NOMO-1 (cell line): ENCODE measurements around the gene PREX1.

Experiments
- DNase-seq, 2 experiments: peaks; one replicate each; lab custom pipeline; 2025; ENCODE audit not compliant: unreplicated experiment in 2 of 2; lab: John Stamatoyannopoulos, UW

The PREX1 gene

DNA sequence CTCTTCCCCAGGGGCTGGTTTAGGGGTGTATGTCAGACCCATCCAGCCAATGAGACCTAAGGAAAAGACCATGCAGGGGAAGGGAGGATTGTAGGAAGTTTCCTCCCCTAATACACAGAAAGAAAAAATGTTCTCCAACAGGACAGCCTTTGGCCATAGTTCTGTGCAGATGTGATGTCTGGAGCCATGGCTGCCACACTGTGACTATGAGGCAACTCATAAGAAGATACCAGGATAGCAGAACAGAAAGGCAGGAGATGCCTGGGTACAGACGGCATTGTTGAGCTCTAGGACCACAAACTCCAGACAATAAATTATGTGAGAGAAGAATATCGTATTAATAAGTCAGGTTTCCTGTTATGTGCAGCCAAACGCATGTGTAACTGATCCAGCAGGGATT is 156.7 kb downstream of the PREX1 start:
- no peak for DNase-seq

DNA sequence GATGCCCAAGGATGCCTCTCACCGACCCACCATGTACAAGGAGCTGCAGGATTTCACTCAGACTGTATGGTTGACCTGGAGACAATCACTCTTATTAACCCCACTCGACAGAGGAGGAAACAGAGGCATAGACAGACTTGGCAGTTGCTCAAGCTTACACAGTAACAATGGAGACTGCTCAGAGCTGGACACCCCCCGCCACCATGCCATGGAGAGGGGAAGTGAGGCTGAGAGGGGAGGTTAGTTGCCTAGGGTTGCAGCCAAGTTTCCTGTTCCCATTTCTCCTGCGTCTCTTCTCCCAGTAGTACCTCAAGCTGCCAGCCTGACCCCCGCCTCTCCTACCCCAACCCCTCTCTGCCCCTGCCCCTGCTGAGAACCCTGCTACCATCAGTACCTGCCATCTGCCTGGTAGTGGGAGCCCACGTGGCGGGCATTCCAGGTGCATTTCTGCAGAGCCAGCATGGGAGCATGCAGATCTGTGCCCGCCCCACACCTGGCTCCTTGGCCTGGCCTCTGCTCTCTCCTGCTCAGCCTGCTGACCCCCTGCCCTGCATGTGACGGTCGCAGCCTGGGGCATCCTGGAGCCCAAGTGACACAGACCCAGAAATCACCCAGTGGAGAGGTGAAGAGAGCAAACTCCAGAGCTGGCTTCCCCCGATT is 157.7 kb downstream of the PREX1 start:
- peak; percentile 7 to 13 for DNase-seq

DNA sequence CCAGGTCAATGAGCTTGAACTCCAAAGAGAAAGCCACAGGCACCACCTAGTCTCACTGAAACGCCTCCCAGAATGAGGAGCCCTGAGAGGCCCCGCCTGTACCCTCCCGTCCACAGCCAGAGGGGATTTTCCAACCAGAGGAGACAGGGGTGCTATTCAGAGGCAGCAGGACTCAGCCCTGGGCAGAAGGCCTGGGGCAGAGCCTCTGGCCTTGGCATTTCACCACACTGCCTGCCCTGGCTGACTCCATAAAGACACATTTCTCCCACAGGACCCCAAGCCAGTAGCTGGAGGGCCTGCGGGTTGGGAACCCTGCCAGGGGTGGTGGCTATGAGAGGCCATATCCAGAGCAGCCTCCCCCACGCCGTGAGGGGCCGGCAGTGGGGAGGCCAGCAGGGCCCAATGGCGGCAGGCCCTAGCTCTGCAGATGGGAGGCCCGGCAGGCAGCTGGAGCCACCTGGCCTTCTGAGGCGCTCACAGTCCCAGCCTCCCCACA is 159.3 kb downstream of the PREX1 start:
- no peak for DNase-seq

DNA sequence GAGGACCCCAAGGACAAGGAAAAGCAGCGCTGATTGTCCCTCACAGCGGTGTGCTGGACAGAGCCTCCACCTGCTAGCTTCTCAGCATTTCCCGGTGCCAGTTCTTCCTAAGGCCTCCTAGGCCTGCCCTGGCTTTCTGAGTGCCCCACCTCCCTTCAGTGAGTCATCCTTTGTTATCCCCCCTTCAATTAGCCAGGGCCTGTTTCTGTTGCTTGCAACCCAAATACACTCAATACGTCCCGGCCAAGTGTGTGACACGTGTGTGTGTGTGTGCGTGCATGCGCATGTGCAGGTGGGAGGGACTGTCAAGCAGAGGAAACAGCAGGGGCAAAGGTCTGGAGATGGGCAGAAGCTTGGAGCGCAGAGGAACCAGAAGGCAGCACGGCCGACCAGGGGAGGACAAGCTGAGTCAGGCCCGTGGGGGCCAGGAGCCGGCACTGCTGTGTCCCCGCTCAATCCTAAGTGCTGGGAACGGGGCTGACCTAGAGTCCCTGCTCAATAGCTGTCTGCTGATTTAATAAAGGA is 159.8 kb downstream of the PREX1 start:
- no peak for DNase-seq

DNA sequence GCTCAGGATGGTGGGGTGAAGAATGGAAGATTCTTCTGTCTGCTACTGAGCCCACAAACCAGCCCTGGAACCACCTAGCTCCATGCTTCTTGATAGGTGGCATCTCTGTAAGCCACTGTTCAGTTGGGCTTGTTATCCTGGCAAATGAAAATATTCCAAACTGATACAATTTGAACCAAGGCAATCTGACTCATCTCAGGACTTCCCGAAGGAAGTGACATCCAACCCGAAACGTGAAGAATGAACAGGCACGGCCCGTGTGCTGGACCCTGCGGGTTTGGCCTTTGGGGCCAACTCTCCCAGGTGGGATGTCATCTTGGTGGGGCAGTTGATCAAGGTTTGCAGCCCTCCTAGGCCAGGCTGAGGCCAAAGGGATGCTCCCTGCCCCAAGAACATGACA is 160.3 kb downstream of the PREX1 start:
- no peak for DNase-seq

DNA sequence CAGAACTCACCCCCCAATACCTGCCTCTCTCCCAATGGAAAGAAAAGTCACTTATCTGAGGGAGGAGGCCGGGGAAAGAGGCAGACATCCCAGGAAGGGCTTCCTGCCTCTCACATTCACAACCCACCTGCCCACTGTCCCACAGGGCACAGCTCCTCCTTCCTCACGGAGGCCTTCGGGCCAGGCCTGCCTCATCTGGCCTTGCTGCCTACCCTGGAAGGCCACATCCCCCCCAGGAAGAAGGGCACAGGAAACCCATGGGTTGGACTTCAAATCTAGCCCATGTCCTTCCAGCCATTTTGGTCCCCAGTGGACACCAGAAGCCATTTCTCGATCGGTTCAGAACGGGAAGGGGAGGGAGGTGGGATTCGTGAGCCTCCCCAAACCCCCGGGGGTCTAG is 162.0 kb downstream of the PREX1 start:
- DNase-seq: no peak

DNA sequence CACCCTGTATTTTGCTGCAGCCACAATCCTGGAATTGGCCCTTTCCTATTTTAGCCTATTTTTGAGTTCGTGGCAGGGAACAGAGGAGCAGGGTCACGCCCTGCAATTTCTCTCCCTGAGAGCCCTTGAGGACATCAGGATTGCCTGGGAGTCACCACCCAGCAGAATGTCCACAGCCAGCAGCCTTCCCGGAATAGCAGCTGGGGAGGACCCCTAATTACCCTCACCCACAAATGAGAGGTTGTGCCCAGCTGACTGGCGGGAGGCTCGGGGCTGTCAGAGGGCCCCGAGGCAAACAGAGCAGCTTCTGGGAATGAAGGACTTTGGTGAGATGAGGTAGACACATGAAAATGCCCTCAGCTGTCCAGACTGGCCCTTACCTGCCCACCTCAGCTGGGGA is 165.1 kb downstream of the PREX1 start:
- DNase-seq: no peak

DNA sequence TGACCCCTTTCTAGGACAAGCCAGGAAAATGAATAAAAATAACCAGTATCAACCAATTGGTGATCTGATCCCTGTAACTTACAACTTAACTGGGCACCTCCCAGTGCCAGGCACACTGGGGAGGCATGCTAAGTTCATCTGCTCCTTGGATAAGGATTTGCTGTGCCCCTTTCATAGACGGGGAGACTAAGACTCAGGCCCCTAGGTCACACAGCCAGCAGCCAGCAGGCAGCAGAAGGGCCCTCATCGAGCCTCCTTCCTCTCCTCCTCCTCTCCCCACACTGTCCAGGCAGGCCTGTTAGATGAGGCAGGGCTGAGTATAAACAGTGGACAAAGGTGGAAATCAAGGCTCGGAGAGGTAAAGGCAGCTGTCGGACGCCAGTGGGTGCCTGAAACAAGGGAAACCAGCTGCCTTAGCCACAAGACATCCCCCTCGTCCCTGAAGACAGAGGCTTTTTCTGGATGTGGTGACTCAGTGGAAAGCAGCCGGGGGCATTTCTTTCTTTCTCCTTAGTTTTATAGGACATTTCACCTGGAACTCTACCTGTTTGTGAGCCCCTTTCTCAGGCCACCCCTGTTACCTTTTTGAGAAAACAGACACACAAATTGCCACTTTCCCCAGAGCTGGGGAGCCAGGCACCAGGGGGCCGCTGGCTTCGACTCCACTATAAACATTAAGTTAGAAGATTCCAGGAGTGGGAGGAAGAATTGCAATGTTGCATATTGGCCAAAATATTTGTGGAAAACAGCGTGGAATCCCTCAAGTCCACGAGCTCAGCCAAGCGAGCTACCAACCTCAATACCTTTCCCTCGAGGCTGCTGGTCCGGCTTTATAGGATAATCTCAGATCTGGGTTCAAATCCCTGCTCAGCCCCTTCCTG is 166.0 kb downstream of the PREX1 start:
- DNase-seq: no peak

DNA sequence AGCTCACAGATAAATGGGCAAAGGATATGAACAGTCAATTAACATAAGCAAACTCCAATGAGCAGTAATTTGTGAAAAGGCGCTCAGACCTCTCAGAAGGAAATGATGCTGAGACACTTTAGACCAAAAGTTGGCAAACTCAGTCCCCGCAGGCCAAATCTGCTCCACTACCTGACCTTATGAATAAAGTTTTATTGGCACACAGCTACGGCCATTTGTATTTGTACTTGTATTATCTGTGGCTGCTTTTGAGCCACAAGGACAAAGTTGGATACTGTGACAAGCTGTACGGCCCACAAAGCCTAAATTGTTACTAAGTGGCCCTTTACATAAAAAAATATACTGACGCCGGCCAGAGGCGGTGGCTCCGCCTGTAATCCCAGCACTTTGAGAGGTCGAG is 167.0 kb downstream of the PREX1 start:
- no peak for DNase-seq

DNA sequence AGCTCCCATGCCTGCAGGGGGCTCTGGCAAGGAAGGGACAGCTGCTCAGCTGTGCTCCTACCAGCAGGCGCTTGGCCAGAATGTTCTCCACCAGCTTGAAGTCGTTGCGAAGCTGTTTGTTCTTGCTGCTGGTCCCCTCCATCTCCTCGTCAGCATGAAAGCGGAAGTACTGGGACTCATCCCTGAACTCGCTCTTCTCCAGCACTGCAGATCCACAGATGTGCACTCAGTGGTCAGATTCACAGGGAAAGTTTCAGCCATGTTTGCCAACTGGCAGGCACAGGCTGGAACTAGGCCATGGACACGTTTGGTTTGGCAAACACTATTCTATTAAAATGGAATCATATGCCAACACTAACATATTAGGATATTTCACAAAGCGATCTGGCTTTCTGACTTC is 167.9 kb downstream of the PREX1 start:
- DNase-seq: no peak

DNA sequence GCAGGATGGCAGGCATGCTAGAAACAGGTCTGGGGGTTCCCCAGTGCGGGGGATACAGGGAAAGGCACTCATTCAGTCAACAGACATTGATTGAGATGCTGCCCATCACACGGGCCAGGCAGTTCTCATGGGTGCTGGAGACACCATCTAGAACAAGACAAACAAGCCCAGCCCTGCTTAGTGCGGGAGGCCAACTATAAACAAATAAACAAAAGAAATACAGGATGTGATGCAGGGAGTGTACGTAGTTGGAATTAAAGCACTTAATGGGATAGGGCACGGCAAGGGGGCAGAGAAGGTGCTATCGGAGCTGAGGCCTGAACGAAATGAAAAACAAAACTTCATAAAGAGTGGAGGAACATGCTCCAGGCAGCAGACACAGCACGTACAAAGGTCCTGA is 169.3 kb downstream of the PREX1 start:
- DNase-seq: no peak

DNA sequence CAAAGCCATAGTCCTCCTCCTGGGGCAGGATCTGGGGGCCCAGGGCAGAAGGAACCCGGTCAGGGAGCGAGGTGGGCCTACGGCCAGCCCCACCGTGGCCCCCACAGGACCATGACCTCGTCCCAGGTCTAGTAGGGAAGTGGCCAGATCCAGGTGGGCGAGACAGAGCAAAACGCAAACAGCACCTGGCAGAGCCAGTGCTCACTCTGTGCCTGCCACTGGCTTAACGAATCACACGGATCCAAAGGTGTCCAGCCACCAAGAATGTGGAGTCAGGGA is 169.7 kb downstream of the PREX1 start:
- DNase-seq: no peak

DNA sequence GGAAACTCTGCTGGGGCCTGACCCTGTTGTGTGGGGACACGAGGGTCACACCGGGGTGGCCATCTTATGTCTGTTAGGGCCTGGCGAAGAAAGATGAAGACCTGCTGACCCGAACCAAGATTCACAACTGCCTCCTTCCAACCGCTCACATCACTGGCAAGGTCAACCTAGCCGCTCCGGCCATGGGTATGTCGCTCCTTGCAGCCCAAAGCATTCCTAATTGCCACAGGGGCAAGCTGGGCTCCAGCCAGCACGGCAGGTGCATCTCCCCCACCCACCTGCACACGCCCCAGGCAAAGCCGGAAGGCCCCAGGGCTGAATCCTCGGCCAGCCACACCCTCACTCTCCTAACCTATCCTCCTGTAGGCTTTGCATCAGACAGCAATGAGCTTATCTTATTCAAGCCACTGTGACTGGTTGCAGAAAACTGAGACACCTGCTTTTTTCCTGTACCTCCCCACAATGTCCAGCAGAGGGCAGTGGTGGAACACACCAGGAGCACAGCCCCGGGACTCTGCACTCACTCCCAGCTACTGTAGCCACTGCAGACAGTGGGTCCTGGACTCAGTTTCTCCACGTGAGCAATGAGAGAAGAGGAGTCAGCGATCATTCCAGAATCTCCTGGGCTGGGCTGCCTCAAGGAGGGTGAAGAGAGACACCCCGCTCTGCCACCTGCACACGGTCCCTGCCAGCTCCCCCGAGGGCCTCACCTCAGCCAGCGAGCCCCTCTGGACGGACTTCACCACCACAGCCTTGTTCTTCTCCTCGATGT is 170.2 kb downstream of the PREX1 start:
- DNase-seq: peak; percentile 38

DNA sequence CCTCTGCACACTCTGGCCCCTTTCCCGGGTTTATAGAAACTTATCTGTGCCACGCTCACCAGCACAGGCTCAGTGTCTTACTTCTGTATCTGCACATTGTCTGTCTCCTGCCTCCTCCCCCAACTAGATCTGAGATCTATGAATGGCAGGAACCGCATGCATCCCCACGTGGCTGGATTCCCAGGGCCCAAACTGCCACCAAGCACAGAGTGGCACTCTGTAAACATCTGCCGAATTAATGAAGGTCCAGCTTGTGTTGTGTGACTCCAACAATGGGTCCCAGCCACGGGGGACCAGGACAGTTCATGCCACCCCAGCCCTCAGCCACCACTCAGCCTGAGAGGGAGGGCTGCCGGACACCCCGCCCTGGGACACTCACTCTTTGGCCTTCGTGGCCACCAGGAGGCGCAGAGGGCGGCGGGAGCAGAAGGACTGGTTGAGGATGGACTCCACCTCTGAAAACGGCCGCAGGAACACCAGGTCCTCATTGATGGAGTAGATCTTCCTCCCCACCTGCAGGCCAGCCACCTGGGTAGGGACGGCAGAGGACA is 171.1 kb downstream of the PREX1 start:
- DNase-seq: no peak

DNA sequence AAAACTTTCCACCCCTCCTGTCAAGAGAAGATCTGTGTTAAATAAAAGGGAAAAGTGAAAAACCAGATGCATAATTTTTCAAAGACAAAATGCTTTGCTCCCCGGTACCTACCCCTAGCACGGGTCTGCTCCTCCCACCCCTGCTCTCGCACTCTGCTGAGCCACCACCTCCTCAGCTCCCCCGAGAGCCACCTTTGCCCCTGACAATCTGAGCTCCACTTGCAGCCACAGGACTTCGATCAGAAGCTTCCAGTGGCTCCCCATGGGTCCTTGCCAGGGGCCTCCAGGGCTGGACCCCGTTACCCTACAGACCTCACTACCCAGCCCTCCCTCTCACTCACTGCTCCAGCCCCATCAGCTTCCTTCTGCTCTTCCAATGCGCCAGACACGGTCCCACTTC is 171.7 kb downstream of the PREX1 start:
- DNase-seq: no peak

DNA sequence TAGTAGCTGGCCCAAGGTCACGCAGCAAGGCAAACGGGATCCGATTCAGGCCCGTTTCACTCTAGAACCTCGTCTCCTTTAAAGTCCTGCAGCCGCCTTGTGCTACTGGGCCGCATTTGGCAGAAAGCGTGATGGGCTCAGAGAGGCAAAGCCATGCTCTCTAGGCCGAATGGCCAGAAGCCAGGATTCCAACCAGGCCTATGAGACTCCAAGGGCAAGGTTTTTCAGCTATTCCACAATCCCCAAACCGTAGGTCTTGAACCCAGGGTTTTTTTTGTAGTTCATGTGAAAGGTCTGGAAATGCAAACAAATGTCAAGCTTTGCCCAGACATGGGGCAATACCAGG is 174.1 kb downstream of the PREX1 start:
- no peak for DNase-seq

DNA sequence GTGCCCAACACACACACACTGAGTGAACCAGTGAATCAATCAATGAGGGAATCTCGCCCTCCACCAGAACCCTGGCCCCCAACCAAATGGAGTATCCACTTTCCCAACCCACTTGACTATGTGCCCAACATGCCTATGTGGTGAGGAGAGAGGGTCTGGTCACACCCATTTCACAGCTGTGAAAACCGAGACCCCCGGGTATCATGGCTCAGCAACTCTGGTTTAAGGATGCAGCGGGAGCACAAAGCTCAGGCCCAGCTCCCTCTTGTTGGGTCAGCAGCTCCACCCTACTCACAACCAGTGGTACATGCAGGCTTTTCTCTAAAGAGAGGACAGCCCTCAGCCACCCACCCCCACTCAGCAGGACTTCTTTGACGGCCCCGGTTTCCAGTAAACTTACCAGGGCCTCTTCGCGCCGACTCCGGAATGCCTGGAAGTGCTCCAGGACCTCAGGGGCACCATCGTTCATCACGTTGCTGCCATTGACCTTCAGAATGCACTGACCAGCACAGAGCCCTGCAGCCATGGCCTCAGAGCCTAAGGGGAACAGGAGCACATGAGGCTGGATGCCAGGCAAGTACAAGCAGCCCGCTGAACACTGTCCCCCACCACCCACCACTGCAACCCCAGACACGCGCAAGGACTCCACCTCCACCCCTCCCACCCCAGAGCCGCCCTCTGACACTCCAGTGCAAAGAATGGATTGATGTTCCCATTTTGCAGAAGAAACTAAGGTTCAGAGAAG is 174.7 kb downstream of the PREX1 start:
- DNase-seq: no peak

DNA sequence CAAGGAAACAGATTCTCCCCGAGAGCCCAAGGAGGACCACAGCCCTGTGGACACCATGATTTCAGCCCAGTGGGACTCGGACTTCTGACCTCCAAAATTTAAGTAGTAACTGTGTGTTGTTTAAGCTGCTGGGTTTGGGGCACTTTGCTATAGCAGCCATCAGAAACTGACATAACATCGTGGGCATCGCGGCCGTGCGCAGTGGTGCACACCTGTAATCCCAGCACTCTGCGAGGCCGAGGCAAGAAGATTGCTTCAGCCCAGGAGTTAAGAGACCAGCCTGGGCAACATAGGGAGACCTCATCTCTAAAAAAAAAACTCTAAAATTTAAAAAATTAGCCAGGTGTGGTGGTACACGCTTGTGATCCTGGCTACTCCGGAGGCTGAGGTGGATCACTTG is 175.8 kb downstream of the PREX1 start:
- no peak for DNase-seq

DNA sequence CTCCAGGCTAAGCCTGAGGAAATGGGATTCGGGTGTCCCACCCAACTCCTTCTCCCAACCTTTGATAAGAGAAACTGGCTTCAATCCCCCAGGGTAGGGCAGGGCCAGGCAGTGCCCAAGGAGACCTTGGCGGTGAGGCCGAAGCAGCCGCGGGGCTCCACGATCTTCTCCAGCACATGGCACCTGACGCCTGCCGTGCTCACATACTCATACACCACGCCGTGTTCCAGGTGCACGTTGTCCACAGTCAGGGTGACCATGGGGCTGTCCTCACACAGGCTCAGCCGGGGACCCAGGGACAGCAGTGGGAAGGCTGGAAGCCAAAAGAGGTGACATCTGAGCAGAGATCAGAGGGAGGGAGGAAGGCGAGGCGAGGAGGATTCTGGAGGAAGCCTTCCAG is 176.5 kb downstream of the PREX1 start:
- no peak for DNase-seq

DNA sequence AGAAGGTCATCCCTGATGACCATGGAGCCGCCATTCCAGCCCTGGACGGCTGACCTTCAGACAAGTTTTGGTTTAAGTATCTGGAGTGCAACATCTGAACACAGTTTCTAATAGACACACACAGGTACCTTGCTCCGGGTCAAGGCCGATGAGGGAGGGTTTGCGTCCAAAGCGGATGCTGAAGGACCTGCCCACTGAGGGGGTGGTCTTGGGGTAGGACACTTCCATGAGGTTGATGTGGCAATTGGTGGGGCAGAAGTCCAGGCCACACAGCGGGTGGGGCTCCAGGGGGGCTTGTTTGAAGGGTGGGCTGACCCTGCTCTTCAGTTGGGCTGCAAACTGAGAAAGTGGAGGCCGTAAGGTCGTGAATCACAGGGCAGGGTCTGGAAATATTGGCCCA is 177.9 kb downstream of the PREX1 start:
- no peak for DNase-seq
